ENCODE results near the gene DNAJB5.

DNAJB5 gene

GRCh38 chr9:34996181-34996904 is 6.8 kb downstream of the DNAJB5 start:
- no peak for TF ChIP-seq CTCF (IDR thresholded peaks at IDR 0.05; ENCODE audit: control extremely low read depth, extremely low read depth, low read depth, missing control alignments)
- POLR2A ChIA-PET = no interaction called here
- no peak for DNase-seq (ENCODE audit: extremely low spot score)
- CTCF ChIA-PET = interaction anchor here (3.3 to 6.2 kb wide), 3 partner anchors 13 to 101 kb away, joined by 17 to 42 read pairs (median 19); partner anchors contain the start of gene PIGO

GRCh38 chr9:34996905-34997279 is 7.3 kb downstream of the DNAJB5 start:
- no peak for TF ChIP-seq CTCF (IDR thresholded peaks at IDR 0.05; ENCODE audit: control extremely low read depth, extremely low read depth, low read depth, missing control alignments)
- no peak for DNase-seq (ENCODE audit: extremely low spot score)
- ChIA-PET CTCF (interaction anchor here (0.8 to 6.2 kb wide), 5 partner anchors 14 to 97 kb away, joined by 3 to 42 read pairs (median 6); no protein-coding TSS in a partner anchor), POLR2A (no interaction called here)

GRCh38 chr9:34997379-34997781 is 7.8 kb downstream of the DNAJB5 start:
- POLR2A ChIA-PET = interaction anchor here (1.0 kb wide), 1 partner anchor 74 kb away, joined by 3 read pairs; no protein-coding TSS in a partner anchor
- DNase-seq (ENCODE audit: extremely low spot score) = no peak
- CTCF ChIA-PET = interaction anchor here (0.8 to 6.2 kb wide), 8 partner anchors 9 to 99 kb away, joined by 3 to 42 read pairs (median 4); partner anchors contain the start of gene PIGO
- TF ChIP-seq CTCF (IDR thresholded peaks at IDR 0.05; ENCODE audit: control extremely low read depth, extremely low read depth, low read depth, missing control alignments) = no peak

GRCh38 chr9:34998266-34998665 is 8.7 kb downstream of the DNAJB5 start:
- TF ChIP-seq CTCF (IDR thresholded peaks at IDR 0.05; ENCODE audit: control extremely low read depth, extremely low read depth, low read depth, missing control alignments) = no peak
- POLR2A ChIA-PET = interaction anchor here (1.0 kb wide), 1 partner anchor 73 kb away, joined by 3 read pairs; no protein-coding TSS in a partner anchor
- DNase-seq (ENCODE audit: extremely low spot score) = peak; percentile 1
- CTCF ChIA-PET = interaction anchor here (0.8 to 6.2 kb wide), 6 partner anchors 10 to 99 kb away, joined by 3 to 42 read pairs (median 6); partner anchors contain the start of gene PIGO

GRCh38 chr9:34999576-34999975 is 10.0 kb downstream of the DNAJB5 start:
- no peak for DNase-seq (ENCODE audit: extremely low spot score)
- CTCF ChIA-PET = interaction anchor here (4.3 kb wide), 1 partner anchor 15 kb away, joined by 22 read pairs; no protein-coding TSS in a partner anchor

More at GRCh38 chr9:34999576-34999975, 10.0 kb downstream of the DNAJB5 start:
- no peak for TF ChIP-seq CTCF (IDR thresholded peaks at IDR 0.05; ENCODE audit: control extremely low read depth, extremely low read depth, low read depth, missing control alignments)
- POLR2A ChIA-PET = interaction anchor here (0.6 to 0.7 kb wide), 2 partner anchors 9 to 27 kb away, joined by 3 read pairs; no protein-coding TSS in a partner anchor

Data from GM10248 (cell line).